GM12801 (cell line): Measurements from ENCODE around the gene AKAP13.

ENCODE experiments used
- TF ChIP-seq, protein P1 (sequence below): IDR thresholded peaks from one replicate; pipeline ENCODE4 v1.5.1; 2011; ENCODE audit warnings: control low read depth; ENCODE audit not compliant: insufficient read length; ENCODE audit errors: extremely low read depth

Gene AKAP13

DNA sequence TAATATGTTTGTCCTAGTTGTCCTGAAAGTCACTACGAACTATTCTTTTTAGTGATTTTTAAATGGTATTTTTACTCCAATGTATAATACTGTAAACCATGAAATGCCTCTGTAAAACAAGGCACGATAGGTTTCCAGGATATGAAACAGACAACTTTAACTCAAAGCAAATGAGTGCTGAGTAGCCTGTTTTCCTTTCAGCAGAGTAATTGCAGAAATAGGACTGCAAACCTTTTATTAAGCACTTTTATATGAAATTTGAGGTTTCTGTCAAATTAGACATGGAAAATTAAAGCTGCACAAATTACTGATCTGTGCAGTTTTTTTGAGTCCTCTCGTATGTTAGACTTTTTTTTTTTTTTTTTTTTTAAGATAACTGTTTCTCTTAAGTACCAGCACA lies 16.2 kb downstream of the AKAP13 start:
- TF ChIP-seq, protein P1, sequence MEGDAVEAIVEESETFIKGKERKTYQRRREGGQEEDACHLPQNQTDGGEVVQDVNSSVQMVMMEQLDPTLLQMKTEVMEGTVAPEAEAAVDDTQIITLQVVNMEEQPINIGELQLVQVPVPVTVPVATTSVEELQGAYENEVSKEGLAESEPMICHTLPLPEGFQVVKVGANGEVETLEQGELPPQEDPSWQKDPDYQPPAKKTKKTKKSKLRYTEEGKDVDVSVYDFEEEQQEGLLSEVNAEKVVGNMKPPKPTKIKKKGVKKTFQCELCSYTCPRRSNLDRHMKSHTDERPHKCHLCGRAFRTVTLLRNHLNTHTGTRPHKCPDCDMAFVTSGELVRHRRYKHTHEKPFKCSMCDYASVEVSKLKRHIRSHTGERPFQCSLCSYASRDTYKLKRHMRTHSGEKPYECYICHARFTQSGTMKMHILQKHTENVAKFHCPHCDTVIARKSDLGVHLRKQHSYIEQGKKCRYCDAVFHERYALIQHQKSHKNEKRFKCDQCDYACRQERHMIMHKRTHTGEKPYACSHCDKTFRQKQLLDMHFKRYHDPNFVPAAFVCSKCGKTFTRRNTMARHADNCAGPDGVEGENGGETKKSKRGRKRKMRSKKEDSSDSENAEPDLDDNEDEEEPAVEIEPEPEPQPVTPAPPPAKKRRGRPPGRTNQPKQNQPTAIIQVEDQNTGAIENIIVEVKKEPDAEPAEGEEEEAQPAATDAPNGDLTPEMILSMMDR, result no peak

DNA sequence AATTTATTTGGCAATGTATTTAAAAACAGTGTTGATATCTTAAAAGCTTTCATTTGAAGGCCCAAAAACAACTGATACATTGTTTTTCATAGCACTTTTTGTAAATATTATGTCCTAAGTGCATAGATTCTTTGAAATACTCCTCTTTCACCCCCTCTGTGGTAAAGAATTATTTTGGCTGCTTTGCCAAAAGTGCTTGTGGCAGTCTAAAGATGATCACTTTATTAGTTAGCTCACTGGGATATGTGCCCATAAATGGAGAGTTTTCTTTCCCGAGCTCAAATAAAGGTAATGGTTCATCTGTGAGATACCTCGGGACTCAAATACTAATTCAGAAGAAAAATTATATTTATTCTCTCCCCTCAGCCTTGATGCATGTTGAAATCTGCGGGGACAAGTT lies 16.7 kb downstream of the AKAP13 start:
- TF ChIP-seq, protein P1, result no peak

DNA sequence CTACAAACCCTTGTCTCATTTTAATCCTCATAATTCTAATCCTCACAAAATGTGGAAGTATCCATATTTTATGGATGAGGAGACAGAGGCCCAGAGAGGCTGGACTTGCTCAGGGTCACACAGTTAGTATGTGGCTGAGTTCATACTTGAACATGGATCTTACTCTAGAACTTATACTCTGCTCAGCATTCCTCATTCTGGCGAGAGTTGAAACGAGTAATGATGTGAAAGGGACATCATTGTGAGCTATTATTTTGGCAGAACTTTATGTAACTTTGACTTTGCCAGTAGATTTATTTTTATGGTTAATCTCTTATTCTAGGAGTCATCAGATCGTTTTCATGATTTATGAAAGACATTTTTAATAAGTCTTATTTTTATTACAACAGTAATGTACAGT lies 17.5 kb downstream of the AKAP13 start:
- TF ChIP-seq, protein P1, result no peak

DNA sequence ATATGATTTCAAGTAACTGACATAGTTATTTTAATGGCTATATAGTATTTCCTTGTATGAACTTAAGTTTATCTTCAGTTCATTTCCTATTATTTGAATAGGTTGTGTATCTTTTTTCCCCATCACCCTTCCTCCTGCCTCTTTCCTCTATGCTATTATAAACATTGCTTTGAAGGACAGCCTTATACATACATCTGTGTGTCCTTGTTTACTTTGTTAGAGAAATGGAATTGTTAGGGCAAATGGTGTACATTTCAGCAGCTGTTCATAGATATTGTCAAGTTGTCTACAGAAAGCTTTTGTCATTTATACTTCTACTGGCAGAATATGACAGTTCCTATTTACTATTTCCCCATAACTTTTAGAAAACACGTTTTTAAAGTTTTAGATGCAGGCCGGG lies 18.4 kb downstream of the AKAP13 start:
- TF ChIP-seq, protein P1, result no peak

DNA sequence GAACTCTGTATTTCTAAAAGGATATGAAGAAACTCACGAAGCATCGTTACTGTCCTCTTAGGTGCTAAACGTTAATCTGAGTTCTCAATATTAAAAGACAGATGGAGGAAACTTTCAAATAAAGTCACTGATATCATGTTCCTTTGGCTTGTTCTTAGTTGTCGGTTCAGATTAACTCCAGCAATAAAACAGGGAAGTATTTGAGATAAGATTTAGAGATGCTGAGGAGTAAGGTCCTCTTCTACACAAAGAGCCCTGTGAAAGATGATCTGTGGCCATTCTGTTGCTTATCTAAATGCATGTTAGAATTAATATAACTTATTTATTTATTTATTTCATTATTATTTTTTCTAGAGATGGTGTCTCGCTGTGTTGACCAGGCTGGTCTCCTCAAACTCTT lies 19.2 kb downstream of the AKAP13 start:
- TF ChIP-seq, protein P1, result no peak

DNA sequence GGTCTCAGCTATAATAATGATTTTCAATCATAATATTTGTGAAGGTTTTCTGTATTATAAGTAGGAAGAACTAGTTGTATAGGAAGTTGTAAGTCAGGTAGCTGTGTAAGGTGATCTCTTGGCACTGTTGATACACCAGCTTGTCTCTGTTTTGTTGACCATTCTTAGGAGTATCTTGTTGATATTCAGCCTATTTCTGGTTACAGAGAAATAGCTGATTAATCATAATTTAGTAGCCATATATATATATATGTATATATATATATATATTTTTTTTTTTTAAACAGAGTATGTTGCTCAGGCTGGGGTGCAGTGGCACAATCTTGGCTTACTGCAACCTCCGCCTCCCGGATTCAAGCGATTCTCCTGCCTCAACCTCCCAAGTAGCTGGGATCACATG lies 20.2 kb downstream of the AKAP13 start:
- TF ChIP-seq, protein P1, result no peak

DNA sequence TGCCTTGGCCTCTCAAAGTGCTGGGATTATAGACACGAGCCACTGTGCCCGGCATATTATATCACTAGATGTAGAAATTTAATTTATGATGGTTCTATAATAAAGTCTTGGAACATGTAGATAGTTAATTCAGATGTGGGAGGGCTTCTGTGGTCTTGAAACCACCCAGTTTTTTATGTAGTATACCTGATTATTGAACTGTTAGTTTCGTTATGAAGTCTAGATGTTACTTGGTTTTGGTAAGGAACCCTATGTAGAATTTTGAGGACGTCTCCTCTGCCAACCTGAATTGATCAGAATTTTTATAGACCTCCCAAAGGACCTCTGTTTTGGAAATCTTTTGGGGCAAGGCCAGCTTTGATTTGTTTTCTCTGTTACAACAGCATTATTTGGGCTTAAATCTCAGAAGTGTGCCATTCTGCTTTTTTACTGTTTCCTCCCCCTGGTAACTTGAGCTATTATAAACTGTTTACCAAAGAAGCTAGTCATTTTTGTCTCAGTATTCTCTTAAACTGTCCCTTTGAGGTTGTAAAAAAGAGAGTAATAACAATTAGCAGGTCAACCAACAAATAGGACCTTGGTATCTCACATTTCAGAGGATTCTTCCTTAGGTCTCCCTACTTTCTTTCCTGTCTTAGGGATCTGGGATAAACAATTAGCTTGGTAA lies 20.8 kb downstream of the AKAP13 start:
- TF ChIP-seq, protein P1, result no peak
